GM23338 (cell line): ENCODE results near the gene OR7D4. TPM values are rescaled to one million over a fixed set of nuclear protein-coding genes. Genes with fewer than 3 reads are reported as not detected.

Experiments used
- ATAC-seq: fragments of 200-7000 bp; cut with Tn5 transposase; 3 replicates; pipeline ENCODE4 v1.9.1; 2020
- DNase-seq: peaks from one replicate; pipeline ENCODE4 v3.0.0-alpha.2; 2015; ENCODE audit warnings: low spot score
- H2AFZ ChIP-seq: fragments of 200-600 bp; sonication (generic); 2 replicates; pipeline ENCODE4 v1.8.0; 2016; ENCODE audit warnings: antibody characterized with exemption, mild to moderate bottlenecking, moderate library complexity
- H3F3A ChIP-seq: fragments of 200-600 bp; sonication (generic); replicated peaks from 2 replicates; pipeline ENCODE4 v1.8.0; 2017; ENCODE audit warnings: antibody characterized with exemption, mixed run types, low read depth
- H3K27ac ChIP-seq: fragments of 200-600 bp; sonication (generic); 2 replicates; pipeline ENCODE4 v1.6.1; 2016; ENCODE audit warnings: low read depth
- H3K27me3 ChIP-seq: fragments of 200-600 bp; sonication (generic); 2 replicates; pipeline ENCODE4 v1.8.0; 2016; ENCODE audit warnings: mild to moderate bottlenecking, mixed run types, moderate library complexity; ENCODE audit not compliant: insufficient read depth
- H3K36me3 ChIP-seq: fragments of 200-600 bp; sonication (generic); 2 replicates; pipeline ENCODE4 v1.8.0; 2016; ENCODE audit warnings: mild to moderate bottlenecking; ENCODE audit not compliant: insufficient read depth
- H3K4me1 ChIP-seq: fragments of 200-600 bp; sonication (generic); 2 replicates; pipeline ENCODE4 v1.8.0; 2016; ENCODE audit warnings: mild to moderate bottlenecking, moderate library complexity; ENCODE audit not compliant: insufficient read depth
- H3K4me2 ChIP-seq: fragments of 200-600 bp; sonication (generic); 2 replicates; pipeline ENCODE4 v1.7.1; 2017; ENCODE audit warnings: mixed run types
- H3K4me3 ChIP-seq: fragments of 200-600 bp; sonication (generic); 2 replicates; pipeline ENCODE4 v1.6.1; 2016; ENCODE audit warnings: mixed run types
- H3K79me2 ChIP-seq: fragments of 200-600 bp; sonication (generic); replicated peaks from 2 replicates; pipeline ENCODE4 v1.8.0; 2017; ENCODE audit warnings: mild to moderate bottlenecking; ENCODE audit not compliant: insufficient read depth
- H3K9me2 ChIP-seq: fragments of 200-600 bp; sonication (generic); 2 replicates; pipeline ENCODE4 v1.8.0; 2017; ENCODE audit not compliant: insufficient read depth
- H4K20me1 ChIP-seq: fragments of 200-600 bp; sonication (generic); replicated peaks from 2 replicates; pipeline ENCODE4 v1.8.0; 2017; ENCODE audit warnings: mild to moderate bottlenecking; ENCODE audit not compliant: insufficient read depth
- H3K27ac Mint-ChIP-seq: 2 replicates; pipeline ENCODE4 v1.8.0; 2020; ENCODE audit warnings: inconsistent platforms, mild to moderate bottlenecking, moderate library complexity, mixed read lengths
- H3K27me3 Mint-ChIP-seq: 3 replicates; pipeline ENCODE4 v1.8.0; 2022; ENCODE audit warnings: low read depth, mild to moderate bottlenecking, moderate library complexity, mixed read lengths, inconsistent platforms; ENCODE audit not compliant: insufficient read depth, poor library complexity
- H3K36me3 Mint-ChIP-seq: 3 replicates; pipeline ENCODE4 v1.8.0; 2021; ENCODE audit warnings: low read depth, mild to moderate bottlenecking, inconsistent platforms, moderate library complexity, mixed read lengths
- H3K4me1 Mint-ChIP-seq: 3 replicates; pipeline ENCODE4 v1.8.0; 2020; ENCODE audit warnings: mild to moderate bottlenecking, inconsistent platforms, mixed read lengths
- H3K4me3 Mint-ChIP-seq: 3 replicates; pipeline ENCODE4 v1.8.0; 2021; ENCODE audit warnings: moderate library complexity, mild to moderate bottlenecking, inconsistent platforms, mixed read lengths
- H3K9me3 Mint-ChIP-seq: 3 replicates; pipeline ENCODE4 v1.8.0; 2020; ENCODE audit warnings: moderate library complexity, mild to moderate bottlenecking, inconsistent platforms, mixed read lengths
- CREB1 ChIP-seq: fragments of 250-450 bp; sonication (Bioruptor Pico); IDR thresholded peaks from 2 replicates; pipeline ENCODE4 v1.5.0; 2020; ENCODE audit warnings: low read depth, mild to moderate bottlenecking, moderate library complexity
- CTCF ChIP-seq, 2 experiments: fragments of 200-600 bp in 1 of 2; sonication (generic) in 1 of 2; conservative IDR thresholded peaks; 2 replicates each; pipeline versions ENCODE4 v1.5.1 to v1.6.1; 2016 to 2017; ENCODE audit warnings: antibody characterized with exemption in 2 of 2, low read depth in 2 of 2, mild to moderate bottlenecking in 2 of 2, moderate library complexity in 1 of 2
- ETS1 ChIP-seq: IDR thresholded peaks from 2 replicates; pipeline ENCODE4 v1.6.1; 2016; ENCODE audit warnings: antibody characterized with exemption
- EZH2 ChIP-seq: fragments of 200-600 bp; sonication (generic); IDR thresholded peaks from one replicate; pipeline ENCODE4 v1.8.0; 2017; ENCODE audit warnings: antibody characterized with exemption, mild to moderate bottlenecking, low read depth; ENCODE audit not compliant: unreplicated experiment
- EZH2phosphoT487 ChIP-seq: fragments of 200-600 bp; sonication (generic); IDR thresholded peaks from one replicate; pipeline ENCODE4 v1.8.1; 2018; ENCODE audit warnings: antibody characterized with exemption; ENCODE audit not compliant: unreplicated experiment
- JUNB ChIP-seq: IDR thresholded peaks from one replicate; pipeline ENCODE4 v1.6.1; 2016; ENCODE audit warnings: antibody characterized with exemption; ENCODE audit not compliant: unreplicated experiment
- NANOG ChIP-seq: IDR thresholded peaks from 2 replicates; pipeline ENCODE4 v1.6.1; 2016; ENCODE audit warnings: antibody characterized with exemption, borderline replicate concordance
- POLR2AphosphoS5 ChIP-seq: IDR thresholded peaks from 2 replicates; pipeline ENCODE4 v1.6.1; 2016; ENCODE audit warnings: antibody characterized with exemption, low read depth
- REST ChIP-seq: IDR thresholded peaks from one replicate; pipeline ENCODE4 v1.6.1; 2018; ENCODE audit warnings: antibody characterized with exemption; ENCODE audit not compliant: unreplicated experiment
- STAT1 ChIP-seq: IDR thresholded peaks from one replicate; pipeline ENCODE4 v1.6.1; 2016; ENCODE audit warnings: antibody characterized with exemption; ENCODE audit not compliant: unreplicated experiment
- ZNF114 ChIP-seq: fragments of 250-450 bp; sonication (Bioruptor Pico); IDR thresholded peaks from 2 replicates; pipeline ENCODE4 v1.5.0; 2020; ENCODE audit warnings: mild to moderate bottlenecking, moderate library complexity
- ZNF331 ChIP-seq: fragments of 250-450 bp; sonication (Bioruptor Pico); IDR thresholded peaks from 2 replicates; pipeline ENCODE4 v1.5.0; 2020; ENCODE audit warnings: low read depth, mild to moderate bottlenecking, moderate library complexity
- ZNF462 ChIP-seq: fragments of 250-450 bp; sonication (Bioruptor Pico); IDR thresholded peaks from 2 replicates; pipeline ENCODE4 v1.5.0; 2020; ENCODE audit warnings: mild to moderate bottlenecking, moderate library complexity
- polyA plus RNA-seq: library from polyadenylated mRNA; unstranded; fragments of >200 nt; fragmentation: Nextera tagmentation; extraction: Ambion mirVana; gene quantifications from 2 replicates; pipeline ENCODE4 v1.2.1, GENCODE V29; 2016
- total RNA-seq: library from RNA; depleted of rRNA; stranded (reverse); fragments of >200 nt; shearing (Covaris generic); gene quantifications from 2 replicates; pipeline ENCODE4 v1.2.3, GENCODE V29; 2014

OR7D4 gene
- total and polyA plus RNA-seq, 2 experiments from 2014 or later = not detected

GRCh38 chr19:9166846-9167245, 52.5 kb downstream of the OR7D4 start:
- H3K4me1 ChIP-seq = no peaks in the 10 kb centered on the region
- no peak overlapping the region for H3K27ac Mint-ChIP-seq
- 0 out of 2 replicates have a peak, but pooled peaks cover 7% of the 10 kb centered on the region for H4K20me1 ChIP-seq
- H3K4me3 Mint-ChIP-seq = no peak overlapping the region
- peaks cover 59% of the 10 kb centered on the region for H3K36me3 Mint-ChIP-seq
- no peaks in the 10 kb centered on the region for H3K27me3 ChIP-seq
- no peak for TF ChIP-seq EZH2phosphoT487
- no peak for TF ChIP-seq JUNB
- TF ChIP-seq ZNF462 = no peak
- no peak for TF ChIP-seq CREB1 (CRISPR knock-in tag)
- no peak for TF ChIP-seq NANOG
- TF ChIP-seq REST = no peak
- no peak for TF ChIP-seq ETS1
- no peak for TF ChIP-seq POLR2AphosphoS5
- no peak for TF ChIP-seq ZNF114 (CRISPR knock-in tag)
- TF ChIP-seq STAT1 = no peak
- TF ChIP-seq CTCF (conservative IDR thresholded peaks at IDR 0.05; ENCODE audit: low read depth in 2 of 2) = no peak
- TF ChIP-seq EZH2 = no peak
- TF ChIP-seq ZNF331 (CRISPR knock-in tag) = no peak
- peaks cover 27% of the 10 kb centered on the region for H3K36me3 ChIP-seq
- no peaks in the 10 kb centered on the region for H3K4me1 Mint-ChIP-seq
- ATAC-seq (no peak), DNase-seq (no peak)
- H3K9me2 ChIP-seq = no peaks in the 10 kb centered on the region
- H3K27me3 Mint-ChIP-seq = no peaks in the 10 kb centered on the region
- H2AFZ ChIP-seq = no peak overlapping the region
- no peaks in the 10 kb centered on the region for H3F3A ChIP-seq
- H3K79me2 ChIP-seq = peaks cover 9% of the 10 kb centered on the region
- H3K4me3 ChIP-seq = no peak overlapping the region
- H3K9me3 Mint-ChIP-seq = peaks cover 54% of the 10 kb centered on the region
- no peak overlapping the region for H3K4me2 ChIP-seq
- no peak overlapping the region for H3K27ac ChIP-seq
